Urinary bladder (tissue), 4 donors: ENCODE results near the gene INPP5A. TPM values are rescaled to one million over a fixed set of nuclear protein-coding genes. Genes with fewer than 3 reads are reported as not detected.
"Not testable (repeated sequence)": the region's sequence is repeated elsewhere in the genome, so short reads cannot be mapped to it uniquely, and the experiment has no call there.

Experiments
- DNase-seq: peaks from one replicate; pipeline ENCODE4 v3.0.0-alpha.2; 2015; ENCODE audit errors: extremely low spot score
- H3K27ac ChIP-seq: one replicate; pipeline ENCODE4 v1.5.1; 2013; ENCODE audit warnings: low read depth, mild to moderate bottlenecking, moderate library complexity
- H3K36me3 ChIP-seq: one replicate; pipeline ENCODE4 v1.6.1; 2013; ENCODE audit warnings: mild to moderate bottlenecking, moderate library complexity; ENCODE audit not compliant: insufficient read depth
- H3K4me1 ChIP-seq: one replicate; pipeline ENCODE4 v1.6.1; 2013; ENCODE audit warnings: mild to moderate bottlenecking, moderate library complexity; ENCODE audit not compliant: insufficient read depth
- H3K4me3 ChIP-seq: one replicate; pipeline ENCODE4 v1.5.1; 2013; ENCODE audit warnings: low read depth, low read length
- WGBS: extraction: QIAGEN DNeasy Blood & Tissue Kit; methylation state at CpG from one replicate; pipeline ENCODE4 v1.1.7; 2013; 5-methylcytosine and 5-hydroxymethylcytosine counted together
- polyA plus RNA-seq: library from polyadenylated mRNA; stranded (reverse); fragments of 200-250 nt; gene quantifications from one replicate; pipeline ENCODE4 v1.2.3, GENCODE V29; 2013
- total RNA-seq: library from RNA; depleted of rRNA; stranded (reverse); fragments of >200 nt; gene quantifications from one replicate; pipeline ENCODE4 v1.2.3, GENCODE V29; 2014
- donor health status: healthy with polysubstance abuse.
- donor health status: healthy.

INPP5A gene
- total and polyA plus RNA-seq, 2 donors = 61.0 to 66.2 TPM

- H3K4me1 ChIP-seq = no peaks in the 10 kb centered on the region
- 87% methylated on average over 29 of the region's 29 CpGs for WGBS
- DNase-seq = no peak
- no peak overlapping the region for H3K4me3 ChIP-seq
- no peak overlapping the region for H3K27ac ChIP-seq
- peaks cover 2% of the 10 kb centered on the region for H3K36me3 ChIP-seq
Measured at GRCh38 chr10:132729810-132730572, 192.4 kb downstream of the INPP5A start.

DNA sequence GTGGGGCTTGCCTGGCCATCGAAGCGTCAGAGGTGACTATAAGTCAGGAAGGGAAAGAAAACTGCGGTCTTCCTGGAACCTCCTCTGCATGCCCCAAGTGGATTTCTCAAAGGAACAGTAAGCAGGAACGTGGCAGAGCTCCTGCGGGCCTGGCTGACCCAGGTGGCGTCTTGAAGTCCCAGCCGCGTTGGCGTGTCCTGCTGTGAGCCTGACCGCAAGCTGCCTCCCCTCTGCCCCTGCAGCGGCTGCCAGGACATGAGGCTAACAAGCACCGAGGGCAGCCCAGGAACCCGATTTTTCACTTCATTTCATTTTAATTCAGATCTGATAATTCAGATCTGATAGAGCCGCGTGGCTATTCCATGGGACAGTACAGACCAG lies 193.0 kb downstream of the INPP5A start:
- Histone ChIP-seq H3K36me3 (peaks cover 2% of the 10 kb centered on the region), H3K27ac (no peak overlapping the region), H3K4me1 (no peaks in the 10 kb centered on the region), H3K4me3 (no peak overlapping the region)
- whole genome bisulfite sequencing = 88% methylated on average over 15 of the region's 15 CpGs
- no peak for DNase-seq

DNA sequence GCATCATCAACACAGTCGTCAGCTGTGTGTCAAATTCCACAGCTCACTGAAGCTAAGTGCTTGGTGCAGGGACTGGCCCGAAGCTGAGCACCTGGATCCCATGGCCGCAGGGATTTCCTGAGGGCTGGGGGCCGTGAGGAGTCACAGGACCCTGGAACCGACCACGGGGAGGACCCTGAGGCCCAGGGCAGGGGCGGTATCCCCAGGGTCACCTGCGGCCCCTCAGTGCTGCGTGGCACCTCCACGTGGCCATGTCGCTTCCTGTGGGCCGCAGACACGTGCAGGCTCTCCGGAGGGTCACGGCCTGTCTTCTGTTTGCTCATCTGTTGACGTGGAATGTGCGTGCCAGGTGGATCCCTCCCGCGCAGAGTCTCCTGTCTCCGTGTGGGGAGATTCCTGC lies 194.9 kb downstream of the INPP5A start:
- WGBS = 92% methylated on average over 20 of the region's 20 CpGs
- H3K4me3 ChIP-seq = no peak overlapping the region

GRCh38 chr10:132733926-132734325 lies 196.3 kb downstream of the INPP5A start:
- Histone ChIP-seq H3K4me3 (no peak overlapping the region), H3K4me1 (no peaks in the 10 kb centered on the region), H3K27ac (no peak overlapping the region), H3K36me3 (no peaks in the 10 kb centered on the region)
- WGBS = 92% methylated on average over 19 of the region's 19 CpGs
- no peak for DNase-seq

More for the DNA sequence above, 194.9 kb downstream of the INPP5A start:
- DNase-seq = no peak
- H3K4me1 ChIP-seq = no peaks in the 10 kb centered on the region
- H3K36me3 ChIP-seq = no peaks in the 10 kb centered on the region
- no peak overlapping the region for H3K27ac ChIP-seq

DNA sequence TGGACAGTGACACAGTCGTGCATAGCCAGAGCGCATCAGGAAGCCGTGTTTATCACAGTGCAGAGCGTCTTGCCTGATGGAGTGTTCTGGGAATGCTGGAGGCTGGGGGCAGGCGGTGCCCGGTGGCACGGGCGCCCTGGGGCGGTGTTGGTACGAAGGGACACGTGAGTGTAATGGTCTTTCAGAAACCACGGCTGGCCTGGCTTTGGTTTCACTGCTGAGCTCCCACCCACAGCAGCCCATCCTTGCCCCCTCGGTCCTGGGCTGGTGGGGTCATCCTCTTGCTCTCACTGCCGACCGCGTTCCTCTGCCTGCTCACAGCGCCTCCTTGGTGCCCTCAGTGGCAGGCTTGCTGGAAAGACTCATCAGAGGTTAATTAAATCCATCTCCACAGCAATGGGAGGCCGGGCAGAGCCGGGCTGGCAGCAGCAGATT lies 197.8 kb downstream of the INPP5A start:
- Histone ChIP-seq H3K36me3 (no peaks in the 10 kb centered on the region), H3K4me1 (no peaks in the 10 kb centered on the region), H3K4me3 (no peak overlapping the region), H3K27ac (no peak overlapping the region)
- WGBS = 87% methylated on average over 19 of the region's 19 CpGs
- no peak for DNase-seq

GRCh38 chr10:132735923-132736391 lies 198.4 kb downstream of the INPP5A start:
- Histone ChIP-seq H3K4me1 (no peaks in the 10 kb centered on the region), H3K27ac (no peak overlapping the region), H3K4me3 (no peak overlapping the region), H3K36me3 (no peaks in the 10 kb centered on the region)
- WGBS = 93% methylated on average over 24 of the region's 24 CpGs
- no peak for DNase-seq

DNA sequence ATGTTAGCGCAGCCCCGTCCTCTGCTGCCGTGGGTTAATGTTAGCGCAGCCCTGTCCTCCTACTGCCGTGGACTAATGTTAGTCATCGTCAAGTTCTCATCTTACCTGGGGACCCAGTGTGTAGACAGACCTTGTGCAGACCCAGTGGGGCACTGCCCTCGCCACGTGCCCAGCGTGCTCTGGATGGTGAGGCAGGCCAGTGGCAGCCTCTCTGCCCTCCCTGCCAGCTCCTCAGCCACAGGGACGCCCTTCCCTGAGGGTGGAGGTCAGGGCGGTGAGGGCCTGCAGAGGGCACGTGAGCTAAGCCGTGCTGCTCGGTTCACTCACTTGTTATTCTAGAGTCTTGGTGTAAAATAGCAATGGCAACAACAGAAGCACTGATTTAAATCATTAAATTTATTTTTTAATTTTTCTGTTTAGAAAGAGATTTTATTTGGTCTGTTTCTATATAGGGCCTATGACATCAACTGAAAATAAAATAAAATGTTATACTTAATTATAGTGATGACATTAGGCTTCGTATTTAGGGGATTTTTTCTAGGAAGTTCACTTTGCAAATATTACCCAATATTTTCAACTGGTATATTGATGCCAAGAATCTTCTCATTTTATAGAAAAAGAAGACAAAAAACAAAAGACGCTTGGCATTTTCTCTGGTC lies 199.9 kb downstream of the INPP5A start:
- no peaks in the 10 kb centered on the region for H3K4me1 ChIP-seq
- no peak overlapping the region for H3K27ac ChIP-seq
- no peak for DNase-seq
- 88% methylated on average over 16 of the region's 16 CpGs for WGBS
- no peaks in the 10 kb centered on the region for H3K36me3 ChIP-seq
- H3K4me3 ChIP-seq = no peak overlapping the region

- no peak for DNase-seq
- Histone ChIP-seq H3K4me3 (no peak overlapping the region), H3K27ac (no peak overlapping the region), H3K36me3 (no peaks in the 10 kb centered on the region), H3K4me1 (no peaks in the 10 kb centered on the region)
- 90% methylated on average over 25 of the region's 25 CpGs for WGBS
Measured at GRCh38 chr10:132738454-132739224, 201.1 kb downstream of the INPP5A start.

DNA sequence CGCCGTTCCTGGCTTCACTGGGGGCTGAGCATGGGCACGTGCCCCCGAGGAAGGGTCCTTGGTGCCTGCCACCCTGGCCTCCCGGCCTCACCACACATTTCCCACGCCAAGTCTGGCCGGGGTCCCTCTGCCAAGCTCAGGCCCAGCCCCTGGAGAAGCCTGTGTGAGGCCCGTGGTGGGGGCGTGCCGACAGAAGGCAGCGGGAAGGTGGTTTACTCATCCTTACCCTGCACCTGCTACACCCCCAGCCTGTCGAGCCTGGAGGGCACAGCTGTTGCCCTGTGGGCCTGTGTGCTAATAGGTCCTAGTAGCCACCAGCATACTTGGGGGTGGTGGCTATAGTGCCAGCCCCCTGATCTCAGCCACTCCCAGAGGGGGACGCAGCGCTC lies 201.6 kb downstream of the INPP5A start:
- Histone ChIP-seq H3K27ac (no peak overlapping the region), H3K4me3 (no peak overlapping the region), H3K4me1 (no peaks in the 10 kb centered on the region), H3K36me3 (no peaks in the 10 kb centered on the region)
- DNase-seq = no peak
- 91% methylated on average over 14 of the region's 14 CpGs for WGBS

GRCh38 chr10:132740588-132740987 lies 203.0 kb downstream of the INPP5A start:
- Histone ChIP-seq H3K4me1 (no peaks in the 10 kb centered on the region), H3K36me3 (no peaks in the 10 kb centered on the region), H3K4me3 (no peak overlapping the region), H3K27ac (no peak overlapping the region)
- WGBS = 87% methylated on average over 6 of the region's 6 CpGs
- no peak for DNase-seq

- 87% methylated on average over 27 of the region's 27 CpGs for WGBS
- Histone ChIP-seq H3K36me3 (no peaks in the 10 kb centered on the region), H3K4me3 (no peak overlapping the region)
Measured at GRCh38 chr10:132742167-132742836, 204.7 kb downstream of the INPP5A start.

DNA sequence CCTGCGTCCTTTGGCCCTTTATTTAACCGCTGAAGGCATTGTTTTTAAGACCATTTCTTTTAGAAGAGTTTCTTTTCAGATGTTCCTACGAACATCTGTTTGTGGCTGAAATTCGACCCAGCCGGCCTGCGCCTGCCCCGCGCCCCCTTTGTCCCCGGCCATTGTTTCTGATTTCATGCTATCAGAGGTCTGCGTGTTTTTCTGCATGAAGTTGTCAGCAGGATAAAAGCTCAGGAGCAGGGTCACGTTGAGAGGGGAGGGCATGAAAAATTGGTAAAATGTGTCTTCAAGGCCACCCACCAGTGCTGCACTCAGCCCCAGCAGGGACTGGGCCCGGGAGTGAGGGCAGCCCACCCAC lies 205.2 kb downstream of the INPP5A start:
- 85% methylated on average over 12 of the region's 12 CpGs for WGBS

More at GRCh38 chr10:132742167-132742836, 204.7 kb downstream of the INPP5A start:
- Histone ChIP-seq H3K27ac (no peak overlapping the region), H3K4me1 (no peaks in the 10 kb centered on the region)
- no peak for DNase-seq

GRCh38 chr10:132743196-132743924 lies 205.8 kb downstream of the INPP5A start:
- H3K4me3 ChIP-seq, H3K36me3 ChIP-seq, DNase-seq, H3K4me1 ChIP-seq, H3K27ac ChIP-seq: not testable (repeated sequence)
- WGBS = 70% methylated on average over 30 of the region's 30 CpGs

More for the DNA sequence above, 205.2 kb downstream of the INPP5A start:
- Histone ChIP-seq H3K4me1 (no peaks in the 10 kb centered on the region), H3K36me3 (no peaks in the 10 kb centered on the region), H3K4me3 (no peak overlapping the region), H3K27ac (no peak overlapping the region)
- no peak for DNase-seq
